ENCODE measurements around the gene ZFYVE28. TPM values are rescaled to one million over a fixed set of nuclear protein-coding genes. Genes with fewer than 3 reads are reported as not detected.

The ZFYVE28 gene
- total and polyA plus RNA-seq, 2 of the 8 experiments (the other 6 are each of a cell fraction or from before 2014, with no cell fraction given) = 1.7 to 4.9 TPM

- POLR2A ChIA-PET (ENCODE audit: partially characterized antibody) = interaction anchor here (0.6 kb wide), 1 partner anchor 10 kb away, joined by 3 read pairs; no protein-coding TSS in a partner anchor
- TF ChIP-seq KDM5A (IDR thresholded peaks at IDR 0.05; ENCODE audit: low read length) (no peak), EP300 (IDR thresholded peaks at IDR 0.05; ENCODE audit: borderline replicate concordance in 1 of 2, low read depth in 2 of 2, low read length in 2 of 2) (no peak), FOSL1 (IDR thresholded peaks at IDR 0.05; ENCODE audit: insufficient read depth, low read depth, low read length) (no peak), POLR2AphosphoS5 (IDR thresholded peaks at IDR 0.05; ENCODE audit: low read depth, low read length) (no peak), TAF7 (optimal IDR thresholded peaks at IDR 0.05; ENCODE audit: borderline replicate concordance, low read depth, low read length) (no peak), TCF12 (IDR thresholded peaks at IDR 0.05; ENCODE audit: low read depth, low read length) (no peak), RFX5 (IDR thresholded peaks at IDR 0.05; ENCODE audit: borderline replicate concordance, low read depth, low read length) (no peak), HDAC6 (IDR thresholded peaks at IDR 0.05; ENCODE audit: low read depth, low read length) (no peak), POU5F1 (IDR thresholded peaks at IDR 0.05; ENCODE audit: low read depth, low read length) (no peak), SP4 (IDR thresholded peaks at IDR 0.05; ENCODE audit: low read length) (no peak), CTBP2 (IDR thresholded peaks at IDR 0.05; ENCODE audit: borderline replicate concordance, insufficient read depth, insufficient read length, low read length) (no peak), CHD2 (IDR thresholded peaks at IDR 0.05; ENCODE audit: low read length) (no peak), GABPA (IDR thresholded peaks at IDR 0.05; ENCODE audit: borderline replicate concordance, insufficient read depth, low read length) (no peak)
Measured at GRCh38 chr4:2300431-2301224, 117.8 kb downstream of the ZFYVE28 start.

More at GRCh38 chr4:2300431-2301224, 117.8 kb downstream of the ZFYVE28 start:
- Histone ChIP-seq H3K9ac (replicated peaks in 1 of 4; ENCODE audit: extremely low read depth in 1 of 4, low read depth in 3 of 4, low read length in 3 of 4) (no peak overlapping the region), H3K27me3 (replicated peaks in 1 of 4; ENCODE audit: control insufficient read depth in 3 of 4, extremely low read depth in 1 of 4, insufficient read depth in 3 of 4, low read length in 3 of 4) (no peaks in the 10 kb centered on the region; a peak in 1 of 7 replicates), H3K79me1 (ENCODE audit: low read depth, low read length) (no peaks in the 10 kb centered on the region; the same call in 1 of the 2 replicates), H2BK120ac (replicated peaks; ENCODE audit: low read depth, low read length) (no peak overlapping the region), H3K23me2 (ENCODE audit: low read depth, low read length) (no peaks in the 10 kb centered on the region), H3K18ac (ENCODE audit: extremely low read depth, low read length) (no peak overlapping the region), H4K8ac (ENCODE audit: extremely low read depth, insufficient read depth, low read length) (no peak overlapping the region; the same call in 1 of the 2 replicates), H4K20me1 (replicated peaks in 1 of 2; ENCODE audit: control insufficient read depth in 1 of 2, insufficient read depth in 2 of 2, low read length in 2 of 2) (no peaks in the 10 kb centered on the region), H2BK15ac (ENCODE audit: low read length) (no peak overlapping the region), H3K9me3 (ENCODE audit: insufficient read depth in 2 of 2, low read depth in 1 of 2, low read length in 1 of 2) (no peaks in the 10 kb centered on the region), H3K27ac (ENCODE audit: low read depth, low read length) (no peak overlapping the region), H2AK5ac (ENCODE audit: low read depth, low read length) (no peak overlapping the region), H2BK5ac (ENCODE audit: low read depth, low read length) (no peak overlapping the region), H3K4me1 (replicated peaks in 1 of 4; ENCODE audit: control insufficient read depth in 3 of 4, insufficient read depth in 4 of 4, low read length in 3 of 4) (no peaks in the 10 kb centered on the region; a peak in 1 of 7 replicates), H3K36me3 (ENCODE audit: control insufficient read depth in 2 of 4, insufficient read depth in 4 of 4, low read length in 3 of 4) (no peaks in the 10 kb centered on the region), H3K56ac (replicated peaks; ENCODE audit: insufficient read length, low read depth, low read length) (no peak overlapping the region), H3K14ac (ENCODE audit: insufficient read length) (no peak overlapping the region), H3K23ac (ENCODE audit: insufficient read length) (no peak overlapping the region), H4K91ac (replicated peaks; ENCODE audit: insufficient read length, low read length) (peak overlapping the region; percentile 65), H2BK20ac (ENCODE audit: low read length) (no peak overlapping the region), H2AFZ (ENCODE audit: low read length) (no peak overlapping the region), H3K4ac (replicated peaks; ENCODE audit: insufficient read length, low read depth, low read length) (no peak overlapping the region), H4K5ac (ENCODE audit: insufficient read length, low read depth, low read length) (no peak overlapping the region), H3K4me2 (ENCODE audit: insufficient read depth in 1 of 2, low read depth in 2 of 2, low read length in 2 of 2) (no peak overlapping the region), H3K79me2 (ENCODE audit: control insufficient read depth in 1 of 2, insufficient read depth in 2 of 2, low read length in 2 of 2) (no peaks in the 10 kb centered on the region), H3K4me3 (ENCODE audit: extremely low read depth in 1 of 4, insufficient read depth in 2 of 4, low read depth in 3 of 4, low read length in 4 of 4) (no peak overlapping the region), H2BK12ac (ENCODE audit: low read depth, low read length) (no peak overlapping the region)
- DNase-seq (ENCODE audit: low read depth in 1 of 2, low spot score in 2 of 2) (no peak), FAIRE-seq (no peak)
- 88% methylated on average over 34 of the region's 37 CpGs; no CpG with 5 or more reads in 1 of the 2 experiments for WGBS, 2 experiments (ENCODE audit: extremely low coverage in 1 of 2, insufficient coverage in 1 of 2, insufficient read length in 1 of 2, insufficient replicate concordance in 2 of 2, low coverage in 1 of 2, low lambda C conversion rate in 2 of 2, missing lambda C conversion rate in 1 of 2)
- CTCF ChIA-PET (ENCODE audit: partially characterized antibody) = interaction anchor here (0.9 to 1.7 kb wide), 5 partner anchors 10 to 141 kb away, joined by 3 to 6 read pairs (median 4); no protein-coding TSS in a partner anchor

All from H1 (cell line).